Measurements from ENCODE around the gene TMCO2.

- no peak for TF ChIP-seq CTCF (conservative IDR thresholded peaks at IDR 0.05; ENCODE audit: low read depth, low read length)
- TF ChIP-seq EZH2 (IDR thresholded peaks at IDR 0.05; ENCODE audit: low read length, unreplicated experiment): no peak
Observed at GRCh38 chr1:40241362-40241761, 6.4 kb upstream of the TMCO2 start.

All from PC-3 (cell line).